Glomerular endothelial cell (primary cell): ENCODE results near the gene CXXC5. TPM values are rescaled to one million over a fixed set of nuclear protein-coding genes. Genes with fewer than 3 reads are reported as not detected.

Experiments used
- DNase-seq: peaks from one replicate; pipeline ENCODE4 v3.0.0-alpha.2; 2011; ENCODE audit warnings: low read depth, low spot score; ENCODE audit errors: extremely low read depth
- total RNA-seq: library from RNA; depleted of rRNA; stranded (reverse); fragments of >200 nt; gene quantifications from 2 replicates; pipeline ENCODE4 v1.2.3, GENCODE V29; 2015

CXXC5 gene
- total RNA-seq, 1 donor from 2014 or later, result 20.8 TPM

DNA sequence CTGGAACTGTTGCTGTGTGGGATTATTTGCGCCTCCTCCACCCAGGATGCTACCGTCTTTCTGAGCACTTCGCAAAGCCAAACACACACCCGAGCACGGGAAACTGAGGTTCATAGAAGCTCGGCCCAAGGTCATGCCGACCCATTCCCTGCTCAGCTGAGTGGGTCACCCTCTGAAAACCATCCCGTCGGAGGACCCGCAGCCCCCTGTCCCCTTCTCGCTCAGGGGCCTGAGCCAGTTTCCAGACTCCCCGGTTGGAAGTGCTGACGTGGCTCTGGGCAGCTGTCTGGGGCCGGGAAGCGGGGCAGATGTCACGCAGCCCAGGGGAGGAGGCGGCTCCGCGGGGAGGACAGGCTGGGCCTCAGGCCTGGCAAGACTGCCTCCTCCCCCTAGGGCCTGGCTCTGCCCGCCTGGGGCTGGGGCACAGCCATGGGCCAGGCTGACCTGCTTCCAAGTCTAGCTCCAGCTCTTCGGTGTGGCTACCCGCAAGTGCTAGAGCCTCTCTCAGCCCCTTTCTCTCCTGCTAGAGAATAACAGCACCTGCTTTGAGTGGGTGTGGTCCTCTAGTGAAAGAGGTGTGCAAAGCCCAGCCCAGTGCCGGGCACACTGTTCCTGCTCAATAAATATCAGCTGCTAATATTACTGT lies 9.9 kb upstream of the CXXC5 start:
- DNase-seq, result no peak

DNA sequence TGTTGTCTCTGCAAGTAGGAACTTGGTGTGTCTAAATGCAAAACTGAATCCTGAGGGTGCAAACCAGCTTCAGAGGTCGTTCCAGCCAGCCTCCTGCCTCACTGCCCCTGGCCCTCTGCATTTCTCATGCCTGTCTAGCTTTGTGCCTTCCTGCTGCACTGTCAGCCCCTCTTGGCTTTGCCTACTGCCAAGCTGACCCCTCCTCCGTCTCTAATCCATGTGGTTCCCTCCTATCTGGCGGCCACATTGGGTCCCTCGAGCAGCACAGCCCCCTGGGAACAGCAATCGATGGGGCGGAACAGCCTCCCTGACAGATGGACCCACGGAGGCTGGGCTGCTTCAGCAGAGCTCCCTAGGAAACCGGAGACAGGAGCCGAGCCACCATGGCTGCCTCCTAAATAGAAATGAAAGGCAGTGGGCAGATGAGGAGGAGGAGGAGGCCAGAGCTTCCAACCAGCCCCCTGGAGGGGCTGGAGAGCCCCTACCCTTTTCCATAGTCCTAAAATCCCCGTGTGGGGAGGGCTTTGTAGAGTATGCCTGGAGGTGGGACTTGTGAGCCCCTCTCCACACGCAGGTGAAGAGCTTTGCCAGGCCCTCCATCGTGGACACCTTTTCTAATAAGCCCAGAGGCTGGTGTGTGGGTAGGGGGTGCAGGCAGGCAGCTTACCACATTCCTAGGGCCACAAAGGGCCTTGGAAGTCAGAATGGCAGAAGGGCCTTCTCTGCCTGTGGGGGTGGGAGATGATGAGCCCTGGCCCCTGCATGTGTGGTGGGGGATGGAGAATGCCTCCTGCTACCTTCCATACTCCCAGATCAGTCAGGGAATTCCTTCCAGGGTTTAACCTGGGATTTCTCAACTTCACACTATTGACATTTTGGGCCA lies 9.2 kb upstream of the CXXC5 start:
- no peak for DNase-seq

DNA sequence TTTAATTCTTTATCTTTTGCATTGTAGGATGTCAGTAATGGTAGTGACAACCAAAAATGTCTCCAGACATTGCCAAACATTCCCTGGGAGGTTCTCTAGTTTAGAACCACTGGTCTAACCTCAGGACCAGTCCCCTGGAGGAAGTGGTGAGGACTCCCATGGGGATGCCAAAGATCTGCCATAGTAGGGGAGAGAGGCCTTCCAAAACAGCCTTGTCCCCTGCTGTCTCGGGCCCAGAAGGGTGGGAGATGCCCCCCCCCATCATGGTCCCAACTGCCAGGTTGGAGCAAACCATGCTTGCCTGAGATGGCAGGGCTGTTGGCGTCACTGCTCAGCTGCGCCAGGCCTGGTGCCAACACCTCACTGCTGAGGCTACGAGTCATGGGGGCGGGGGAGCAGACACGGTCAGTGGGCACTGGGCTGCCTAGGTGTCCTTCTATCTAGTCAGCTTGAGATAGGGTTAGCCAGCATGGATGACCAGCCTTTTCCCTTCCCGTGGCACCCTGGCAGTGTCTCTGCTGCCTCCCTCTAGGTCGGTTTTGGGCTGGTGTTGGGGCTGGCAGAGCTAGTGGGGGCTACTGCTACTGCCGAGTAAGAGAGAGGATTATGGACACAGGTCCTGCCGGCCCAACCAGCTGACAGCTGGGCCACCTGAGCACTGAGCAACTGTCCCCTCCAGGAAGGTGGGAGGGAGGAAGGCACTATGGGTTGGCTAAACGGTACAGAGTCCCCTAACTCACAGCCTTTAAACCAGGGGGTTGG lies 8.3 kb upstream of the CXXC5 start:
- no peak for DNase-seq

DNA sequence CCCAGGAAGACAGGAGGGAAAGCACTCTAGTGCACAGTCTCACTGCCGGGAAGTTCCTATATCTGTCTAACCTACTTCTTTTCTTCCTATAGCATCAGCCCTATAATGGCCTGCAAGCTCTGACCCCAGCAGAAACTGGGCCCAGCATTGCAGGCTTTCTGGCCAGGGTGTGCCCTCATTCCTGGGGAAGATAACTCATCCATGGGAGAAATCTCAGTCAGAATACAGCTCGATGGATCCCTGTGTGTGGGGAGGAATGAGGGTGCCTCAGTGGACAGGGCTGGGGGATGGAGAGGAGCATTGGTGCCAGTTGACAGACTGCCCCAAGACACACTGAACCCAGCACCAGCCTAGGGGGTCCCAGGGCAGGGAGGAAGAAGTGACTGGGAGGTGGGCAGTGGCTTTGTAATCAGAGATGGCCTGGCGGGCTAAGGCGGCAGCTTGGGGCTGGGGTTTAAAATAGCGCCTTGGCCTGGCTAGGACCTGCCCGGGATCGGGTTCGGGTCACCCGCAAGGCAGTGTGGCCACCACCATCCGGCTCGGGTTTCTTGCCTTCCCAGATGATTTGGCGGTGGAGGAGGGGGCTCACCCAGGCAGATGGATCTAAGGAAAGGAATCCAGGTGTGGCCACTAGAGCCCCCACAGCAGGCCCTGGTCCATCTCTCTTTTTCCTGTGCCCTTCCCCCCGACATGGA lies 7.6 kb upstream of the CXXC5 start:
- no peak for DNase-seq

DNA sequence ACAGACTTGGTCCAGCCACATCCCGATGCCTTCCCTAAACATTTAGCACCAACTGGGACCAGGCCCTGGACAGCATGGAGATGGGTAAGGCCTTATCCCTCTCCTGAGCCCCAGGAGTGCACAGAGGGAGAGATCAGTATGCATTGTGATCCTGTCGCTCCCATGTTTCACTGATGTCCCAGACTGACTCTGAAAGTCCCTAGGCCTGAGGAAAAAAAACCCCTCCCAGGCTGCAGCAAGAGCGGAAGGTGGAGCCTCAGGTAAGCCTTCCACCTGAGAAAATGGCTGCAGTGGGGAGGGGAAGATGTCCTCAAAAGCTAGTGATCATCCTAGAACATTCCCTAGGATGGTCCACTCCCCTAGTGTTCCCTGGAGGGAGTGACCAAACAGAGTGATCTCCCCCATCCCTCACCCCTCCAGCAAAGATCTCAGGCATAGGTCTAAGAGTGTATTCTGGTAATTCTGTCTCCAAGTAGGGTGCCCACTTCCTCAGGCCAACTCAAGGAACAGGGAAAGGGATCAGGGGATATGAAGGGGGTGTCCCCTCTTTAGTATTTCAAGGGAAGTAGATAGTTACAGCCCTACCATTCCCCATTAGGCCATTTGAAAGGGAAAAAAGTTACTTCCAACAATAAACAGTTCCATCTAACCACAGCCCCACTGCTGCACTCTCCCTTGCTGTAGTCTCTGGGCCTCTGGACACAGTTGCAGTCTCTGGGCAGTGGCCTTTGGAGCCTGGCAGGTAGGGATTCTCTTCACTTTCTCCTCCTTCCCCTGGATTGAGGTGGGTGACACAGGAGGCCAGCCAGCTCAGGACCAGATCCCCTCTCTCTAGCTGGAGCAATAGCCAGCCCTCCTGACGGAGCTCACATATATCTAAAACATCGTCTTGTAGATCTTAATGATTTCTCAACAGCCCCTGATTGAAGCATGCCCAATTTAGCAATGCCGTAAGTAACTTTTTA lies 6.8 kb upstream of the CXXC5 start:
- no peak for DNase-seq

DNA sequence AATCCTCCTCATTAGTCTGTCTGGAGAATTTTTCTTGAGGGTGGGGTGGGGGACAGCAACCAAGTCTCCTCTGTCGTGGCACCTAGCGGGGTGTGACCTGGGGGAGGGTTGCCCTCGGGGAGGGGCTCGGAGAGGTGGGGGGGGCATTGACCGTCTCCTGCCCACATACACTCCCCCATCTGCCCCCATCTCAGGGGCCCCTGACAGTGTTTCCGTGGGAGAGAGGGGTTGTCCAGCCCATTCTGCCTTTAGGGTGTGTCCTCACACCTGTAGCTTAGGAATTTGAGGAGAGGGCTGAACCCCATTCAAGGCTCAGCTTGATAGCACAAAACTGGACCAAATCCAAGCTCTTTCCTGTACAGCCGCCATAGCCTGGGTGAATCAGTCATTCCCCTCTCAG lies 5.9 kb upstream of the CXXC5 start:
- DNase-seq, result no peak

DNA sequence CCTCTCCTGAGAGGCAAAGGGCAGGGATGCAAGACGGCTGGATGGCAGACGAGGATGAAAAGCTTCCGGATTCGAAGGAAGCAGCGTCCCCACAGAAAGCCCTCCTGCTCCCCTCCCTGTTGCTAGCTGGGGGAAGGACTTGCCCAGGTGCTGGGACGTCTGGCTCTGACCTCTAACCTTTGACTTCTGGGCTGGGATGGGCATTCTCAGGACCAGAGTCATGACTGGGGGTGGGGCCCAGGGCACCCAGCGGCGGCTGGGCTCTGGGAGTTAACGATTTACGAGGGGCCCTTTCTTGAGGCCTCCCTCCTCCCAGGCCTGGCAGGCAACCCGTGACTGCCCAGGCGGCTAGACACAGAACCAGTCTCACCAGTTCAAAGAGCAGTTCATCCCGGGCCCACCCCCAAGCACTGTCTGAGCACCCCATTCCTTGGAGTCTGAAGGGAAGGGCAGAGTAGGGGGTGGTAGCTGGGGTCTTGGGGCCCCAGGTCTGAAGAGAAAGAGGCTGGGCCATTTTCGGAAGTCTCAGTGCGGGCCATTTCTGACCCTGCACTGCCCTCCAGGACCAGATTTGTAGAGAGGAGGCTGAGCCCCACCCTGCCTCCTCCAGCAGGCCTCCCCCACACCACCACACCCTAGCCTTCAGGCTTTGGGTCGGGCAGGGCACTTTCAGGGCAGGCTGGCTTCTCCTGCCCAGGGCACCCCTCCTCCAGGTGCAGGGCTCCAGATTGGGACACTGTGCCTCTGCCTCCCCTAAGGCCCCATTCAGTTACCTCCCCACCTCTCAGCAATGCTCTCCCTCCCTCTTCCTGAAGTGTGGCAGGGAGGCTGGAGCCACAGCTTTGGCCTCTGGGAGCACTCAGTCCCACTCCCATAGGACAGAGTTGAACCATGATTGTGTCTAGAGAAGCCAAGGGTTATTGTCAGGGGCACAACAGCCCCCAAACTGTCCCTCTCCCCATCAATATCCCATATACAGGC lies 5.0 kb upstream of the CXXC5 start:
- no peak for DNase-seq

DNA sequence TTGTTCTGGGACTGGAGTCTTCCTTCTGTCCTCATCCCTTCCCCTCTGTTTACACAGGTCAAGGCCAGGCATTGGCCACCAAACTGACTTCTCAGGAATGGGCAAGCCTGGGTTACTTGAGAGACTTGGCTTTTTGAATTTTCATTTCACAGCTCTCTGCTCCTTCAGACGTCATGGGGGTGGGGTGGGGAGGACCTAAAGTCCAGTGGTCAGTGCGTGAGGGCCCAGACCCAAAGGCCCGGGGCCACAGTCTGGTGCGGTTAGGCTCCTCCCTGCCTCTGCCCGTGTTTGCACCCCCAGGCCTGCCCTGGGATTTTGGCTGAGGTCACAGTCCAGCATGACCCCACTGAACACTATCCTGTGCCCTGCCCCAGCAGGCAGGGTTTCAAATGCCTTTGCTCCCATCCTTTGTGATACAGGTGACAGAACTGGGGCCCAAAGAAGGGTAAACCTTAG lies 4.1 kb upstream of the CXXC5 start:
- no peak for DNase-seq

DNA sequence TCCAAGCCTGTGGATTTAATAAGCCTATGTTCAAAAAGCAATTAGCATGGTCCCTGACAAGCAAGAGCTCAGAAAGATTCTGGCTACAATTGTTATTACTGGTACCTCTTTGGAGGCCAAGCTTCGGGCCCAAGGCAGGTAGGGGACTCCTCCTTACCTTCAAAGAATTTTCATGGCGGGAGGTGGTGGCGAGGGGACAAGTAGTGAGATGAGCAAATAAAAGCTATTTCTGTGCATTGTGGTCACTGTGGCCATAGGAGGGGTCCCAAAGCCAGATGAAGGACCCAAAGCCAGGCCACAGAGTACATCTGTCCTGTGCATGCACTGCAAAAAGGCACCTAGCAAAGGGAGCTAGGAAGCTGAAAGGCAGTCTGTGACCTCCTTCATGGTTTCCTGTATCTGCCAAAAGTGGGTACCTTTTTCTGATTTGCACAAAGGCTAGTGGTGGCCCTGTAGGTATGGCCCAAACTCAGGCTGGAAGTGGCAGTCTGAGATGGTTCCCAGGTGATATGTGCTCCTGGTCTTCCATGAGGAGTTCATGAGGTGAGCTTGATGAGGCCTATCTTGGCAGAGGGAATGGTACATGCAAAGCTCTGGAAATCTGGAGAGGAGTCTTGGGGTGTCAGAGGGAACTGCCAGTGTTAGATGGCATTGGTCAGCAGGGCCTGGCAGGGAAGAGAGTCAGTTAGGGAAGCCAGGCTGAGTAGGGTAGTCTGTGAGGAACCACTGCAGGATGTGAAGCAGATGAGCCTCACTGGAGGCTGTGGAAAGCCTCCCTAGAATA lies 3.3 kb upstream of the CXXC5 start:
- DNase-seq, result no peak

DNA sequence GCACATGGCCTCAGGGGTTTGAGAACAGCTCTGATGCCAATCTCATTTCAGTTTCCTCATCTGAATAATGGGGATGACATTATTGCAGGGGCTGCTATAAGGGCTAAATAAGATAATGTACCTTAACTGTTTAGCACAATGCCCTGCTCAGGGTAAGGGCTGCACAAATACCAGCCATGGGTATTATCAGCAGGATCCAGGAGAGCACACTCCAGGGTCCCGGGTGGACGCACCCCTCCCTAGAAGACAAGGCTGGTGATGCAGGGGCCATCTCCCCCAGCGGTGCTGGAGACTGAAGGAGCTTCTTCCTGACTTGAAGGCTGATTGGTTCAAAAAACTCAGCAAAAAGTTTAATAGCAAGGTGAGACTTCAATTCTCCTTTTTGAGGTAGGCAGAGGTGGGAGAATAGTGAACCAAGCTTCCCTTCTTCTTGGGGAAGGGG lies 2.7 kb upstream of the CXXC5 start:
- no peak for DNase-seq

DNA sequence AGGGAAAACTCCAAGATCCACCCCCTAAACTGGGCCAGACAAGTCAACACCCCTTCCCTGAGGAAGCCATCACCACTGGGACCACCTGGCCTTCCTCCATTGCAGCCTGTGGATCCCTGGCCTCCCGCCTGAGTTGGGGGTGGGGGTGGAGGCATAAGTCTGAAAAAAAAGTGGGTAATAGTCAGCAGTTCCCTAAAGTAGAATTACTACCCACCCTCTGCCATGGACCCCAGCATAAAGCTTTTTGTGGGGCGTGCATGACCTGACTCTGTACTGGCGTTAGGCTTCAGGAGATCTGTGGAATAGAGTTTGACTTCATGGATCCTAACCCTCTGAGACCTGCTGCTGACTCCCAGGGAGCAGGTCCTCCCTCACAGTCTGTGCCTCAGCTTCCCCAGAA lies 2.0 kb upstream of the CXXC5 start:
- DNase-seq, result no peak

DNA sequence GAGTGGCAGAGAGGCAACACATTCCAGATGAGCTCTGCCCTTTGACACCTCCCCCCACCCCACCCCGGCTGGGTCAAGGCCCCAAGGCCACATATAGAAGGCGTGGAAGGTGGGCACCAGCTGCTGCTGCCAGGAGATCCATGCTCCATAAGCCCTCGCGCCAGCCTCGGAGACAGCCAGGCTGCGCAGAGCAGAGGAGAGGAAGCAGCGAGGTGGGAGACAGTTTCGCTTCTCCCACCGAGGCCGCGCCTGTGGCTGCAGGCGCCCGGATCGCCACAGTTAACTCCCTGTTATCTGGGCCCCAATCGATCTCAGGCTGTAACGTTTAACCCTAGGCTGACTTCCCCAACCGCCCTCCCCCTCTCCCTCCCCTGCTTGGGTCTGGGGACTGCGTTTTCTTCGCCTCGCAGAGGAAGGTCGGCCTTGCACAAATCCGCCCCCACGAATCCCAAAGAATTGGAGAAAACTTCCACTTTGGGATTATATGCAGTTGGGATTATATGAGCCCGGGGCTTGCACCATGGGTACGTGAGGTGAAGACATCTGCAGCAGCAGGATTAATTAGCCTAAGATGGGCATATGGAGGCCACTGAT lies 1.1 kb upstream of the CXXC5 start:
- no peak for DNase-seq

DNA sequence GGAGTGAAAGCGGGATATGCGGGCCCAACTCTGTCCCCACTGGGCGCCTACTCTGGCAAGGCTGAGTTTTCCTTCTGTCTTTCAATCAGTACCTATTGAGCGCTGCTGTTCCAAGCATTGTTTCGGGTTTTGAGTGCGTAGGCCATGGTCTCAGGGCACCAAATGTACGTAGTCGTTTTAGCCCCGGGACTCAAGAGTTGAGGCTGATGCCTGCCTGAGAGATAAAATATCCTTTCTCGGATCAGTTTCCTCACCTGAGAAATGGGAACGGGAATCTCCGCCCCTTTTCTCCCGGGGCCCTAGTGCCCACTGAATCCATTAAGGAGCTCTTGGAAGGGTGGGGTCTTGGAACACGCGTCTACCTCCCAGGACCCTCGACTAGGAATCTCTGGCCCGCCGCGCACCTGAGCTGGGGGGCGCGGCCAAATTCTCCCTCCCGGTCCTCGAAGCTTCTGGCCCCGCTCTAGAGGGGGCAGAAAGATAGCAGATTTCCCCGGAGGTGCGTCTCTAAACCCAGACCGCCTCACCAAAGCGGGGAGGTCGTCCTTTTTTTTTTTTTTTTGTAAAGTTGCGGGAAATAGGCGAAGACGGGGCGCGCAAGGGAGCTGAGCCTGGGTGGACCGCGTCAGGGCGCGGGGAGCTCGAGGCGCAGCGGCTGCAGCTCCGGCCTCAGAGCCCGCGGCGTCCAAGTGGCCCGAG lies 494 bp upstream of the CXXC5 start:
- no peak for DNase-seq

DNA sequence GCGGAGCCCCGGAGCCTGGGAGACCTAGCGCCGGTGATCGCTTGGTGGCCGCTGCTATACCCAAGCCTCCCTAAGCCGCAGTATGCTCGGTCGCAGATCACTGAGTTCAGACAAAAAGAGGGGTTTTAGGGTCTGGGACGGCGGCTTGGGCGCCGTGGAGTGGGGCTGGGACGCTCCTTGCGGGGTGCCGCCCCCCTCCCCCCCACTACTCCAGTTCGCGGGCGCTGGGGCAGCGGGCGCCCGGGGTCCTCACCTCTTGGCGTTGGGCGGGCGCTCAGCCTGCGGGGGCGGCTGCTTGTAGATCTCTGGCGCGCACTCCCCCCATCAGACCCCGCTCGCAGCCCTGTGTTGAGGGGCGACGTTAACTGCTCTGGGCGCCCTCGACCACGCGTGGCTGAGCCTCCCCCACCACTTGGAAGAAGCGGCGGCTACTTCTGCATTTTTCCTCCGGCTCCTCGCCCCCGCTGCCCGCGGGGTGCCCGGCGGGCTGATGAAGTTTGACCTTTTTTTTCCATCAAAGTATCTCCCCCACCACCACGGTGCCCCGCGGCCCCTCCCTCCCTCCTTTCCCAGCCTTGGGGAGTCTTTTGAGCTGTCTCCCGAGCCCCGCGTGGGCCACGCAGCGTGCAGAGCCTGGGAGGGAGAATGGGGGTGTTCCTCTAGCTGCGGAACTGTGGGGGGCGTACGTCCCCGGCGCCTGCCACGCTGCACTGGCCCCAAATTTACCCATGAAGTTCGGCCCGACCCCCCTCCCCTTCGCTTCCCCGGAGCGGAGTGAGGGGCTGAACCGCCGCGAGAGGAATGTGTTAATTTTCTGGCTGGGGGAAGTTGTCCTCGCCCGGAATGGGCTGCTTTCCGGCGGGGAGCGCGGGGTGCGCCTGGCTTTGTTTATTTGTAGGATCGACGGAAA lies 1.2 kb downstream of the CXXC5 start:
- no peak for DNase-seq

DNA sequence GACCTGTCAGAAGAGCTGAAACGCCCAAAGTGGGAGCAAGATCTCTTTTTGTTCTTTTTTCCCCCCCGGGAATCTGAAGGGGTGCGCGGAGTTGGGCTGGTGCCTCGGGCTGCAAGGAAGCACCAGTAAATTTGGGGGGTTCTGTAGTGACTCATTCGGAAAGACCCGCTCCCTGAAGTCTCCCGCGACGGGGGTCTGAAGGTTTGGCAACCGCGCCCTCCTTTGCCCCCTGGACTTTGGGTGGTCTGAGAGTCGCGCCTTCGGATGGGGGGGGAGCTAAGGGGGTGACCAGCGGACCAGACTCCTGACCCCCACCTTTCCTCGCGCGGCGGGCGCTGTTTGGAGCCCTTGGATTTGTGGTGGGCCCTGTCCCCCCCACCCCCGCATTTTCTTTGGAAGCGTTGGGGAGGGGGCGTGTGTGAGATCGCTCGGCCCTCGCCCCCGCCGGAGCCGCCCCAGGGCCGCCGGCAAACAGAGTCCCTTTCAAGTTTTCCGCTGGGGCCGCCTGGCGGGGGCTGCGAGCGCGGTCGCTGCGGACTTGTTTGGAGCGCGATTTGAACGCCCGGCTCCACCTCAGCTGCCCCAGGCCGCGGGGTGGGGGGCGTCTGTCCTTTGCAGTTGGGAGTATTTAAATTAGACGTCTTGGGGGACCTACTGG lies 2.0 kb downstream of the CXXC5 start:
- no peak for DNase-seq
